IPS-18a (cell line): ENCODE data around the gene EXO5.
"Not testable (repeated sequence)": the region's sequence is repeated elsewhere in the genome, so short reads cannot be mapped to it uniquely, and the experiment has no call there.

Source experiments
- H3K27ac ChIP-seq: one replicate; pipeline ENCODE4 v1.5.1; 2013; ENCODE audit warnings: low read length
- H3K27me3 ChIP-seq: one replicate; pipeline ENCODE4 v1.6.1; 2013; ENCODE audit warnings: mild to moderate bottlenecking, low read length; ENCODE audit not compliant: control insufficient read depth, insufficient read depth
- H3K36me3 ChIP-seq: one replicate; pipeline ENCODE4 v1.6.1; 2013; ENCODE audit warnings: low read depth, low read length; ENCODE audit not compliant: control insufficient read depth
- H3K4me1 ChIP-seq: one replicate; pipeline ENCODE4 v1.6.1; 2013; ENCODE audit warnings: low read depth, low read length; ENCODE audit not compliant: control insufficient read depth
- H3K4me3 ChIP-seq: one replicate; pipeline ENCODE4 v1.5.1; 2013; ENCODE audit warnings: low read length
- H3K9ac ChIP-seq: one replicate; pipeline ENCODE4 v1.6.1; 2013; ENCODE audit warnings: mild to moderate bottlenecking, low read length, moderate library complexity
- H3K9me3 ChIP-seq: one replicate; pipeline ENCODE4 v1.6.1; 2013; ENCODE audit warnings: low read depth, low read length; ENCODE audit not compliant: control insufficient read depth

Gene EXO5

DNA sequence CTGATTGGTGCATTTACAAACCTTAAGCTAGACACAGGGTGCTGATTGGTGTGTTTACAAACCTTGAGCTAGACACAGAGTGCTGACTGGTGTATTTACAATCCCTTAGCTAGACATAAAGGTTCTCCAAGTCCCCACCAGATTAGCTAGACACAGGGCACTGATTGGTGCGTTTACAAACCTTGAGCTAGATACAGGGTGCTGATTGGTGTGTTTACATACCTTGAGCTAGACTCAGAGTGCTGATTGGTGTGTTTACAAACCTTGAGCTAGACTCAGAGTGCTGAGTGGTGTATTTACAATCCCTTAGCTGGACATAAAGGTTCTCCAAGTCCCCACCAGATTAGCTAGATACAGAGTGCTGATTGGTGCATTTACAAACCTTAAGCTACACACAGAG lies 49.7 kb downstream of the EXO5 start:
- not testable (repeated sequence) for H3K27me3 ChIP-seq, H3K4me3 ChIP-seq, H3K36me3 ChIP-seq, H3K9ac ChIP-seq, H3K27ac ChIP-seq, H3K4me1 ChIP-seq, H3K9me3 ChIP-seq

- H3K4me1 ChIP-seq, result no peaks in the 10 kb centered on the region
- H3K27ac ChIP-seq, result no peak overlapping the region
- no peak overlapping the region for H3K9ac ChIP-seq
- H3K27me3 ChIP-seq, result no peaks in the 10 kb centered on the region
- no peak overlapping the region for H3K4me3 ChIP-seq
- no peaks in the 10 kb centered on the region for H3K36me3 ChIP-seq
- H3K9me3 ChIP-seq, result no peaks in the 10 kb centered on the region
These were observed 53.6 kb downstream of the EXO5 start for GRCh38 chr1:40562185-40562584.

DNA sequence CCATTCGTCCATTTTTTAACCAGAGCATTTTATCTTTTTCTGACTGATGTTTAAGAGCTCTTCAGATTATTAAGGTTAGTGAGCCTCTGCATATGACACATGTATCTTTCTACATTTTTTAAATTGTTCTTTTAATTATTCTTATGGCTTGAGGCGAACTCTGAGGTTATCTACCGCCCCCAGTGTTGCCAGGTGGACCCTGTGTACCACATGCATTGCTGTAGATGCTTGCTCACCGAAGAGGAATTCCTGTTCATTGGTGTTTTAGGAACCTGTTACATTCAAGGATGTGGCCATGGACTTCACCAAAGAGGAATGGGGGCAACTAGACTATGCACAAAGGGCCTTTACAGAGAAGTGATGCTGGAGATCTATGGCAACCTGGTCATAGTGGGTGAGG lies 54.7 kb downstream of the EXO5 start:
- H3K4me3 ChIP-seq, result no peak overlapping the region
- no peaks in the 10 kb centered on the region for H3K36me3 ChIP-seq
- H3K4me1 ChIP-seq, result no peaks in the 10 kb centered on the region
- no peaks in the 10 kb centered on the region for H3K9me3 ChIP-seq
- no peaks in the 10 kb centered on the region for H3K27me3 ChIP-seq
- no peak overlapping the region for H3K9ac ChIP-seq
- H3K27ac ChIP-seq, result no peak overlapping the region

DNA sequence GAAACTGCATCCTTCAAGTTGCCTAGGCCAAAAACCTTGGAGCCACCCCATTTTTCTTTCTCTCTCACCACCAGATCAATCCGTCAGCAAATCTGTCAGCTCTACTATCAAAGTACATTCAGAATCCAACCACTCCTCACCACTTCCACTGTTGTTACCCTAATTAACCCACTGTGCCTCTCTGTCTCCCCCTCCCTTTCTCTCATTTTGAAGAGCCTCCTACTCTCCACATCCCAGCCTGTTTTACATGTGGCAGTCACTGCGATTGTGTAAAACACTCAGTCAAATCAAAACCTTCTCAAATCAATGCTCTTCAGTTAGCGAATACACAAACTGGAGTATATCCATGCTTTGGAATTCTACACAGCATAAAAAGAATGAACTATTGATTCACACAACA lies 55.9 kb downstream of the EXO5 start:
- Histone ChIP-seq H3K27ac (no peak overlapping the region), H3K9me3 (no peaks in the 10 kb centered on the region), H3K9ac (no peak overlapping the region), H3K27me3 (no peaks in the 10 kb centered on the region), H3K4me3 (no peak overlapping the region), H3K36me3 (no peaks in the 10 kb centered on the region), H3K4me1 (no peaks in the 10 kb centered on the region)

GRCh38 chr1:40564913-40565312 lies 56.3 kb downstream of the EXO5 start:
- H3K4me1 ChIP-seq, result no peaks in the 10 kb centered on the region
- no peaks in the 10 kb centered on the region for H3K9me3 ChIP-seq
- H3K27me3 ChIP-seq, result no peaks in the 10 kb centered on the region
- H3K9ac ChIP-seq, result no peak overlapping the region
- H3K36me3 ChIP-seq, result no peaks in the 10 kb centered on the region
- H3K4me3 ChIP-seq, result no peak overlapping the region
- H3K27ac ChIP-seq, result no peak overlapping the region
